SU-DHL-6 (cell line): ENCODE measurements around the gene PIH1D1.

Experiments used
- CTCF ChIP-seq: fragments of 200-600 bp; sonication (generic); IDR thresholded peaks from one replicate; pipeline ENCODE4 v1.5.1; 2017; ENCODE audit warnings: antibody characterized with exemption, mild to moderate bottlenecking, low read length, moderate library complexity; ENCODE audit not compliant: insufficient read depth, poor library complexity, severe bottlenecking
- EZH2phosphoT487 ChIP-seq: fragments of 200-600 bp; sonication (generic), shearing (Covaris generic); conservative IDR thresholded peaks from 2 replicates; pipeline ENCODE4 v1.6.1; 2018; ENCODE audit warnings: mild to moderate bottlenecking, antibody characterized with exemption, low read length, moderate library complexity, mixed read lengths

DNA sequence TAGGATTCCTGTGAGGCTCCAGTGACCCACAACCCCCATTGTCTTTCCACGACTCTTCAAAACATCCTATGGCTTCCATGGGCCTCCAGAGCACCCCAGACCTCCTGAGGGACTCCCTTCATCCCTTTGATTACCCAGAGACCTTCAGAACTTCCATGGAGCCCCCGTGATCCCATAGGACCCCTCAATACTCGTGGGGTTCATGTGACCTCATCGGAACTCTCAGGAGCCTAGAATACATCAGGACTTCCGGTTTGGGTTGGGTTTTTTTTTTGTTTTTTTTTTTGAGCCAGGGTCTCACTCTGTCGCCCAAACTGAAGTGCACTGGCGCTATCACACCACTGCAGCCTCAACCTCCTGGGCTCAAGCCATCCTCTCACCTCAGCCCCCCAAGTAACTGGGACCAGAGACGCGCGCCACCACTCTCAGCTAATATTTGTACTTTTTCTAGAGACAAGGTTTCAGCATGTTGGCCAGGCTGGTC lies 2.2 kb upstream of the PIH1D1 start:
- no peak for TF ChIP-seq CTCF
- no peak for TF ChIP-seq EZH2phosphoT487
